GM19463 (cell line): ENCODE measurements around the gene GPC6.

Source experiments
- ATAC-seq: cut with Tn5 transposase; IDR thresholded peaks from one replicate; pipeline ENCODE4 v1.9.1; 2021; ENCODE audit warnings: mild to moderate bottlenecking, moderate library complexity; ENCODE audit not compliant: unreplicated experiment

Gene GPC6

DNA sequence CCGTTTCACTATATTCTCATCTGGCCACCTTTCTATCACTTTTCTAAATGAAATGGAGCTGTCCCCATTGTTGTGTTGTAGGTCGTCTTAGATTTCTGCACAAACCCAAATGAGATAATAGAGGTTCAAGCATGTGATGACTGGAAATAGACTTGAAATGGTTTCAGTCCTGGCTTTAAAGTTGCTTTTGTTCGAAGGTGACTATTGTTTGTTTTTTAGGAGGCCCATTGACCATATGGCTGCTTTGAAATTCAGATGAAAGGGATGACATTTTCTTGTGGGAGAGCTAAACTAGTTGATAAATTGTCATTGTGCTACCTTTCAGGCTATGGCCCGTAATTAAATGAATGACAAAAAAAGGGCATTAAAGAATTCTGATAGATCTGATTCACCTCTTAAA, 583.7 kb downstream of the GPC6 start:
- no peak for ATAC-seq

DNA sequence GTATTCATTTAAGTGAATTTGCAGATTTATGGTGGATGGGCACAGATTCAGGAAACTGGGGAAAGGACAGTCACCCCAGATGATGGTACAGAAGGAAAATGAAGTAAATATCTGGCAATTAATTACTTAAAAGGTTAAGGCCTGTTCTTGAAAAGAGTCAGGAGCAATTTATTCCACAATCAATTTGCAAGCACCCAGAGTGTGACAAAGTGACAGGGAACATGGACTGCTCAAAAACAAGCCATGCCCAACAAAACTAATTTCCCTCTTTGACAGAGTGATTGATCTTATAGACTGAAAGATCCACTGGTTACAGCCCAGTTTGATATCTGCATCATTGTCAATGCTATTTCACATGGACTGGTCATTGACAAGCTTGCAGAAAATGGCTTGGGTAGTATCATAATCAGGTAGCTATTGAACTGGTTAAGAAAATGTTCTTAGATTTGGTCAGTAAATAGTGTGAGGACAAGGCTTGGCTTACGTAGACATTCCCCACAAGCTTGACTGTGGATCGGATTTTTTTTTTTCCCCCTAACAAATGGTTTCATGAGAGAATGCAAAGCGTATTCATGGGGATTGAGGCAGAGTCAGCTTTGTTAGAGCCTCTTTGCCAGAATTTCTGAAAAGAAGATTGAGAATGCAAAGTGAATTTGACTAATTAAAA, 584.6 kb downstream of the GPC6 start:
- ATAC-seq = no peak

DNA sequence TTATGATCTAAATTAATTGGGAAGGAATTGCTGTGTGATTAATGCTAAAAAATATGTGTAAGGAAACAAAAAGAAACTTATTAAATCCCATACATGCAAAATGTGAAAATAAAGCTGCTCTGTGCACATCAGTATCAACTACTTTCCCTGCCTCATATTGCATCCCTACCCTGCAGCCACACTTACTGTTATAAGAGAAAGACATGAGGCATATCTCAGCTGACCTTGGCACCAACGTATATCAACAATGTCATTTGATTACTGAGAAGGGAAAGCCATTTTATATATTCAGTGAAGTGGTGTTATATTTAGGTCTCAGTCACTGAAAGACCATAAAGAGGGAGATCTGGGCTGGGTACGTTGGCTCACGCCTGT, 585.1 kb downstream of the GPC6 start:
- ATAC-seq = no peak

GRCh38 chr13:93814658-93815057, 588.1 kb downstream of the GPC6 start:
- ATAC-seq = no peak

DNA sequence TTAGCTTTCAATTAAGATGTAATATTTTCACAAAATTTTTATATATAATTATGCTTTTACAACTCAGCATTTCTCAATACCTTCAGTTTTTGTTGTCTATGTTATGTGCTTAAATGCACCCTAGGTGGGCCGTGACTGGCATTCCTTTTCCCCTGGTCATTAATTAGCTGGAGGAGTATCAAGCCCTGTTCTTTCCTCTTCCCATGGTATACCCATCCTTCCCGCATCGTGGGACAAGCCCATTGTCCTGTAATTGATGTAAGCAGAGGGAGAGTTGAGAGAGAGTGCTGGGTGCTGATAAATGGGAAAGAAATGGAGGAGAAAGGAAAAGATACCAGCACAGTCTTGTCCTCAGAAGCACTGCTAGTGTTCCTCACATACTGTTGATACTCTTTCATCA, 591.7 kb downstream of the GPC6 start:
- ATAC-seq = no peak

DNA sequence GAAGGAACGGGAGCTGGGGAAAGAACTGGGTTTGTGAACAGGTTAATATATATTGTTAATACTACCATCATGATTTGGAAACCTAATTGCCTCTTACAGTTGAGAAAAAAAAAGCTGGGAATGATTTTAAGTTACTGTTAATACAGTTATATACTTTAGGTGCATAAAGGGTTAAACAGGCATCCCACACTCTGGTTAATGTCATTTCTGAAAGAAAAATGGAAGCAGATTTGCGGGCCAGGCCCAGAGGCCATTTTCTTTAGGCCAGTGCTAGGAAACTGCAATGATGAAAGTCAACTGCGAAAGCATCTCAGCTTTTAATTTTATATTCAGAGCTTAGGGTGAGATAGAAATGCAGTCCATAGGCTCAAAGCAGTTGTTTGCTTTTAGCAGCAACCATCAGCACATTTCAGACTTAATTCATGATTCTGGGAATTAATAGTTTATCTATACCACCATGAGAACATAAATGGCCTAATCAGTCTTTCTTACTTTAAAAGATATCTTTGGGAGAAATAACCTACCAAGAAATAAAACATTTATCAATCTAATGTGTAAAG, 592.8 kb downstream of the GPC6 start:
- ATAC-seq = no peak

GRCh38 chr13:93824286-93824685, 597.7 kb downstream of the GPC6 start:
- no peak for ATAC-seq

GRCh38 chr13:93834051-93834450, 607.4 kb downstream of the GPC6 start:
- no peak for ATAC-seq

DNA sequence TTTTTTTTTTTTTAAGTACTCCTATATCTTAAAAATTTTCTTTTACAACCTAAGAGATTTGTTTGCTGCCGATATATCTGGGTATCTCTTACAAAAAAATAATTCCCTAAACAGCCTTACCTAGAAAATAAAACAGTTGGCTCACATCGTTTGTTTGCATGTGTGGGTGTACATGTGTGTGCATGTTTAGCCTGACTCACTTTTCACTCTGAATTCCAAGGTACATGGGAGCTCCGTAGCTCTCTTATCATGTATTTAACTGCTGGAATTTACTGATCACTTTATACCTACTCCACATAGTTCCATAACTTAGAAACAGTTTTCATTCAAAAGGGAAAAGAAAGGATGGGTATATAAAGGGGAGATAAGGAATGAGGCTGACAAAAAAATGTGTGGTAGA, 616.5 kb downstream of the GPC6 start:
- ATAC-seq = no peak

DNA sequence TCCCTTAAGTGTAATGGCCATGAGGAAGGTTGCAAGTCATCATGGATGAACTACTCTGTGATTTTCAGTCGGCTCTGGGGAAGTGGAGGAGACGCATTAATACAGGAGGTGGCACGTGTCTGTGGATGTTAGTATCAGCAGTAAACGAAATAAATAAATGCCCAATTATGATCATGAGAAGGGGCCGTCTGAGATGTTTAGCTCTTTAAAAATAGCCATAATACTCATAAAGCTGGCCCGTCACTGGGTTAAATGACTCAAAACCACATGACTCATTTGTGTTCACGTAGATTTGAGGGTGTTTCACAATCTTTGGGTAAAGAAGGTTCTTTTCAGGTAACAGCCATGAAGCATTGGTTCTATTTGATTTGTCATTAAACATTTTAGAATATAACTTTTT, 620.6 kb downstream of the GPC6 start:
- no peak for ATAC-seq

- no peak for ATAC-seq
These were observed 621.6 kb downstream of the GPC6 start for GRCh38 chr13:93848247-93848646.

- no peak for ATAC-seq
These were observed 624.6 kb downstream of the GPC6 start for GRCh38 chr13:93851236-93851635.

DNA sequence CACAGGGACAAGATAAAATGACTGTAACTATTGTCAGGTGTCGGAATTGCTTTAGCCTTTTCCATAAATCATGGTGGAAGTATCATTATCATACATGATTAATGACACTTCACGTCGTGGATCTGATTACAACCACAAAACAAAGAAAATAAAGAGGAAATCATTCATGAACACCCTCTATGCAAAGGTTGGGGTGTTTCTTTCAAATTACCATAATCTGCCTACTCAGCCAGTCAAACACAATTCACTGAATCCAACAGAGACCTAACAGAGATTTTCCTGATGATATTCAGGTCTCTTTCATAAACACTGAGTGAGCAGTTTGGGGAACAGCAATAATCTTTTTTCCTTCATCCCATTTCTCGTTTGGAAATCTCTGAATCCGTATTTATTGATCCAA, 627.3 kb downstream of the GPC6 start:
- no peak for ATAC-seq

DNA sequence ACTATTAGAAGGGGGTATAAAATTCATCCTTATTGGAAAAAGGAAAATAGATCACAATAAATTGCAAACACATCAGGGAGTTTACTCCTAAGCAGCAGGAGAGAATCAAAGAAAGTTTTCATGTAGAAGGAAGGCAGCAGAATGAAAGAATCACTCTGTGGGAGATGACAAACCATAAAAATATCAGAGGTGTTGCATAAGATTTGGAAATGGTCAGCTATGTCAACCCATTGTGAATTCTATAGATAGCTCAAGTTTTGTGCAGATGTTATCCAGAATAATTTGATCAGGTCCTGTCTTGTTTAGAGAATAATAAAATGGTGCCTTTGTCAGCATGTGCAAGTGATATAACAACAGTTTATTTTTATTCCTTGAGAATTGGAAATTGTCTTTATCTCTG, 630.5 kb downstream of the GPC6 start:
- ATAC-seq = no peak

GRCh38 chr13:93859716-93860115, 633.1 kb downstream of the GPC6 start:
- ATAC-seq = no peak

- no peak for ATAC-seq
These were observed 635.2 kb downstream of the GPC6 start for GRCh38 chr13:93861818-93862217.

DNA sequence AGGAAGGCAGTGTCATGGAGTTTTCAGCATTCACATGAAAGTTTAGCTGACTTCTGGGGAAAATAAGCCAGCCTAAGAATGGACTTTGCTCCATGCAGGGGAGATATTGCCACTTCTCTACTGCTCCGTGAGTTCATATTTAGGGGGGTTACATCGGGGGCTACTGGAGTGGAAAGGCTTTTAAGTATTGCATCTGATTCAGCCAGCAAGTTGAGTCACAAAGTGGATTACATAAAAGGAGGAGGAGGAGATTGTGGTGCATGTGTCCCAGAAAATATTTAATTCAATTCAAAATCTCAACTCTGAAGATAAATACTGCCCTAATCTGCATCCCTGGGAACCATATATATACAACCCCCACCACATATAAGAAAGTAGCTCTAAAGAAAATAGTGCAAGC, 635.7 kb downstream of the GPC6 start:
- no peak for ATAC-seq

DNA sequence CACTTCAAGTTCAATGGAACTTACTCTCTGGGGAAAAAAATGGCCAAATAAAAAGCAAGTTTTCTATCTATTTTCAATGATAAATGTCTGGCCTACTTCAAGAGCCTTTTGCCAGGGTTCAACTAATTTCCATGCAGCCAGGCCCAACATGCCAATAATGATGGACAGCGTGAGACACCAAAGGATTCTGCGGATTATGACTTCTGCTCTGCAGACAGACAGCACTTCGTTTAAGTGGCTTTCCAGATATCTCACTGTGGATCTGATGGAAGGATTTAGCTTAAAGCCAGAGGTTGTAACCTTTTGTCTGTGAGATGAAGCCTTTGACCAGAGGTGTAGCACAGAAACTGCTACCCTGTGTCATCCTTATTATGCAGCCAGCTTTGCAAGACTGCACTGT, 638.6 kb downstream of the GPC6 start:
- ATAC-seq = no peak

- no peak for ATAC-seq
These were observed 640.9 kb downstream of the GPC6 start for GRCh38 chr13:93867481-93867880.

- ATAC-seq = no peak
These were observed 645.8 kb downstream of the GPC6 start for GRCh38 chr13:93872376-93872775.

DNA sequence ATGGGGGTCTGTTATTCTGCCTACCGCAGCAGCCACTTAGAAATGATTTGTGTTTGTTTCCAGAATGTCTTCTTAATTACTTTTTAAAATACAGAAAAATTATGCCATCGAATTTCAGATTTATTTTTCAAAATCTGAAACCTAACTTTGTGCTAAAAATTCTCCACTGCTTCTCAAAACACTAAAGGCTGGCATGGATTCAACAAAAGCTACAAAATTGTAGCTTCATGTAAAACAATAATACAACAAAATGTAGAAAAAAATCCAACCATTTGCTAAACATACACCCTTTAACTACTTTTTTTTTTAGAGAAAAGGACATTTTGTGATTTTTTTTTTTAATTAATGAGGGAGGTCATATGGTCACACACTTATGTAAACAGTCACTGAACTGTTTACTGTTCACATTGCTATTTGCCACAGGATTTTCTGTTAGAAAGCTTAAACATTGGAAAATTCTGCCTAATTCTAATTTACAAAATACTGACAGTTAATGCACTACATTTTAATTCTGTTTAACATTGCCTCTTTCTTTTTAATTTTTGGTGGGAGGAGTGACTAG, 646.3 kb downstream of the GPC6 start:
- ATAC-seq = no peak

DNA sequence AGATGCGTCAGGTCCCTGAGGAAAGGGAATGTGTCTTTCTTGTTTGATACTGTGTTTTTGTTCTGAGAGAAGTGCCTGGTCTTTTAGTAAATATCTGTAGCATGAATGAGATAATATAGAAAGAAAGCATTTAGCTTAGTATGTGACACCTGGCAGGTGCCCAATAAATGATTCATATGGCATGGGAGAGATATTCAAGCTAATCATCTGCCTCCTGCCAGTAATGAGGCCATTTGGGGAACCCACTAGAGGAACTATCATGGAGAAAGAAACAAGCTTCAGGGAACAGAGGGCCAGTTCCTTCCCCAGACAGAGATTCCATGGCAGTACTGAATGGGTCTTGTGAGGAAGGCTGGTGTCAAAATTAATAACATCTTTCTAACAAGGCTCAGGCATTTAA, 648.9 kb downstream of the GPC6 start:
- no peak for ATAC-seq

DNA sequence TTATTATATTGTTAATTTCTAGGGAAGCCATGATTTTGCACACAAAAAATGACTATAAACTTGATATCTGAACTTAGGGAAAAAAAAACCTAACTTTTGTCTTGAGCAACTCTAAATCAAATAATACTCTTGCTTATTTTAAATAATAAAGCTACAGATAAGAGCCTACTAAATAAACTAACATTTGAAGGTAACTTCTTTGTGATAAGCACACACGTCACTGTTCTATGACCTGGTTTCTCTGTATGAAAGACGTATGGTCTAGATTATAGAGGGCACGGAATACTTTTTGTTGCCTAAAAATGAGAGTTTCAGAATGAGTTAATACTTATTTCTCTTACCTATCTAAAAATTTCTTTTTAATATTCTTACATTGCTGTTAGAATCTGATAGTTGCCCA, 649.6 kb downstream of the GPC6 start:
- no peak for ATAC-seq
